Uterus (tissue), 2 donors: ENCODE data around the gene CSDE1.

Source experiments
- CTCF ChIP-seq, 4 experiments: fragments of 200-600 bp in 2 of 4; fragments of 450-650 bp in 2 of 4; sonication (generic) in 2 of 4; IDR thresholded peaks; one replicate each; pipeline ENCODE4 v1.5.1; 2016 to 2019; ENCODE audit warnings: antibody characterized with exemption in 4 of 4, mild to moderate bottlenecking in 2 of 4, moderate library complexity in 1 of 4
- POLR2A ChIP-seq, 2 donors: fragments of 450-650 bp; IDR thresholded peaks; one replicate each; pipeline ENCODE4 v1.6.1; 2016; ENCODE audit warnings: antibody characterized with exemption in 2 of 2, mild to moderate bottlenecking in 1 of 2, moderate library complexity in 1 of 2

- TF ChIP-seq CTCF (IDR thresholded peaks at IDR 0.05) (peak in 1 of 4 experiments; percentile 18), POLR2A (IDR thresholded peaks at IDR 0.05) (no peak)
Measured at GRCh38 chr1:114671011-114671938, 86.5 kb downstream of the CSDE1 start.
